Testis (tissue), 3 donors: ENCODE data around the gene PIGZ. TPM values are rescaled to one million over a fixed set of nuclear protein-coding genes. Genes with fewer than 3 reads are reported as not detected.

Source experiments
- DNase-seq: peaks from one replicate; pipeline ENCODE4 v3.0.0-alpha.2; 2019
- H3K27ac ChIP-seq, 2 donors: fragments of 200-600 bp; sonication (generic); one replicate each; pipeline ENCODE4 v1.5.1; 2019
- H3K27me3 ChIP-seq: fragments of 200-600 bp; sonication (generic); one replicate; pipeline ENCODE4 v1.5.1; 2019
- H3K36me3 ChIP-seq: fragments of 200-600 bp; sonication (generic); one replicate; pipeline ENCODE4 v1.5.1; 2017; ENCODE audit warnings: low read depth; ENCODE audit errors: missing control alignments
- H3K4me1 ChIP-seq: fragments of 200-600 bp; sonication (generic); one replicate; pipeline ENCODE4 v1.5.1; 2019
- H3K4me3 ChIP-seq, 2 donors: fragments of 200-600 bp; sonication (generic); one replicate each; pipeline ENCODE4 v1.5.1; 2017 to 2019
- H3K9me3 ChIP-seq: fragments of 200-600 bp; sonication (generic); one replicate; pipeline ENCODE4 v1.5.1; 2017
- POLR2A ChIP-seq: fragments of 450-650 bp; IDR thresholded peaks from one replicate; pipeline ENCODE4 v1.6.1; 2017; ENCODE audit warnings: antibody characterized with exemption, mild to moderate bottlenecking, moderate library complexity
- WGBS, 2 donors: methylation state at CpG; one replicate each; pipeline ENCODE4 v1.1.5; 2018; 5-methylcytosine and 5-hydroxymethylcytosine counted together
- intact Hi-C: fragments of 100-400 bp; cut with DNase I; formaldehyde crosslinking; loops from one replicate; pipeline ENCODE4 v1.15.1; 2023; ENCODE audit warnings: low total_unique reads
- polyA plus RNA-seq: library from polyadenylated mRNA; stranded (reverse); fragments of 350-450 nt; fragmentation: Illumina TruSeq; extraction: RNeasy Lipid Tissue Mini Kit (QIAGEN cat#74804); gene quantifications from one replicate; pipeline ENCODE4 v1.2.3, GENCODE V29; 2014; ENCODE audit warnings: low read depth, low replicate concordance; ENCODE audit not compliant: insufficient read depth
- total RNA-seq, 2 donors: library from RNA; depleted of rRNA; stranded (reverse); fragments of >200 nt; gene quantifications; one replicate each; pipeline ENCODE4 v1.2.3, GENCODE V29; 2016
- TF ChIP-seq, protein P1 (sequence below), 3 experiments: fragments of 450-650 bp in 2 of 3; fragments of 200-600 bp in 1 of 3; sonication (generic) in 1 of 3; IDR thresholded peaks; one replicate each; pipeline ENCODE4 v1.5.1; 2016 to 2019; ENCODE audit warnings: antibody characterized with exemption in 3 of 3, mild to moderate bottlenecking in 2 of 3, moderate library complexity in 1 of 3

The PIGZ gene
- total and polyA plus RNA-seq, 3 donors from 2014 or later, result 3.0 to 4.5 (median 3.9) TPM

DNA sequence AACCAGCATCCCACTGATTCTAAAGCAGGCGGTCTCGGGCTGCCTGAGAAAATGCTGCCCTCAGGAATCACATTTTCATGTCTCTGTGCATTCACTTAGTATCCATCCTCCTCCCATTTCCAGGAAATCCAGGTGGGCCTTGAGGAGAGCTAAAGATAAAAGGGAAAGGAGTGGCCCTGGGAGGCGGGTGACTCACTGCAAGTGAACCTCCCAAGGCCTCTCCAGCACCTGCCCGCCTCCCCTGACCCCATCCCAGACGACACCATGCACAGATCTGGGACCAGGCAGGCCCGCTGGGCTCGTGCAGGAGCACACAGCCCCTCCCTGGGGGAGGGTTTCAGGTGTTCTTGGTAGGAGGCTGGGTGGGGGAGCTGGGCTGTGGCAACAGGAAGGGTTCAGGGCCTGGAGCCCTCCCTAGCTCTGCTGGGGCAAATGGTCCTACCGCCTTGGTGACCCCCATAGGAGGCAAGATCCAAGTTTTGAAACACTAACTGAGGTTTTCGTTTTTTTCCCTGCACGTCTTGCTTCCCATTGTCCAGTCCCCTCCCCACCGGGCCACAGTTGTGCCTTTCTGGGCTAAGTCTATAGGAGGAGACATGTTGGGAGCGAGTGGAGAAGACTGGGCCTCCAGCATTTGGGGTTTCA, 38.8 kb upstream of the PIGZ start:
- WGBS, 2 donors, result 86 to 92% methylated on average over 7 to 11 of the region's 12 CpGs
- intact Hi-C loops, result loop anchor here (10.0 kb wide), 1 partner anchor 177 kb away; no protein-coding TSS in a partner anchor

DNA sequence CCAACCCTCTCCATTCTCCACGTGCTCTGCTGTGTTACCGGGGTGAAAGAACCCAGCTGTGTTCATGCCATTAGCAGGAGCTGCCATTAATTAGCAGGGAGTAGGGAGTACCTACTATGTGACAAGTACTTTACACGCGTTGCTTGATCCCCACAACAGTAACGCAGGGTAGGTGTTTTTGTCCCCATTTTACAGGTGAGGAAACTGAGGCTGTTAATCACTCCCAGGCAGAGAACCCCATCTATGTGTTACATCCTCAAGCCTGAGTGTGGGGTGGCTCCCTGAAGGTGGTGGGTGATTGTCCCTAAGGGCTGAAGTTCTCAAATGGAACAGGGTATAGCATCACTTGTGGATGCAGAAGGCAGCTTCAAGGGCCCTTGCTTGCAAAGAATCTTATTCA, 38.2 kb upstream of the PIGZ start:
- H3K27me3 ChIP-seq, result no peaks in the 10 kb centered on the region
- H3K36me3 ChIP-seq, result no peaks in the 10 kb centered on the region
- DNase-seq, result no peak
- H3K4me3 ChIP-seq, result no peak overlapping the region
- TF ChIP-seq, protein P1, sequence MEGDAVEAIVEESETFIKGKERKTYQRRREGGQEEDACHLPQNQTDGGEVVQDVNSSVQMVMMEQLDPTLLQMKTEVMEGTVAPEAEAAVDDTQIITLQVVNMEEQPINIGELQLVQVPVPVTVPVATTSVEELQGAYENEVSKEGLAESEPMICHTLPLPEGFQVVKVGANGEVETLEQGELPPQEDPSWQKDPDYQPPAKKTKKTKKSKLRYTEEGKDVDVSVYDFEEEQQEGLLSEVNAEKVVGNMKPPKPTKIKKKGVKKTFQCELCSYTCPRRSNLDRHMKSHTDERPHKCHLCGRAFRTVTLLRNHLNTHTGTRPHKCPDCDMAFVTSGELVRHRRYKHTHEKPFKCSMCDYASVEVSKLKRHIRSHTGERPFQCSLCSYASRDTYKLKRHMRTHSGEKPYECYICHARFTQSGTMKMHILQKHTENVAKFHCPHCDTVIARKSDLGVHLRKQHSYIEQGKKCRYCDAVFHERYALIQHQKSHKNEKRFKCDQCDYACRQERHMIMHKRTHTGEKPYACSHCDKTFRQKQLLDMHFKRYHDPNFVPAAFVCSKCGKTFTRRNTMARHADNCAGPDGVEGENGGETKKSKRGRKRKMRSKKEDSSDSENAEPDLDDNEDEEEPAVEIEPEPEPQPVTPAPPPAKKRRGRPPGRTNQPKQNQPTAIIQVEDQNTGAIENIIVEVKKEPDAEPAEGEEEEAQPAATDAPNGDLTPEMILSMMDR (IDR thresholded peaks at IDR 0.05), result no peak
- TF ChIP-seq POLR2A, result no peak
- no peak overlapping the region for H3K27ac ChIP-seq
- 96% methylated on average over 5 of the region's 5 CpGs for WGBS, 2 donors
- no peaks in the 10 kb centered on the region for H3K9me3 ChIP-seq
- intact Hi-C loops, result loop anchor here (10.0 kb wide), 1 partner anchor 178 kb away; no protein-coding TSS in a partner anchor
- peaks cover 6% of the 10 kb centered on the region for H3K4me1 ChIP-seq

More for the DNA sequence above, 38.8 kb upstream of the PIGZ start:
- H3K4me1 ChIP-seq, result peaks cover 6% of the 10 kb centered on the region
- no peak overlapping the region for H3K27ac ChIP-seq
- no peaks in the 10 kb centered on the region for H3K36me3 ChIP-seq
- H3K4me3 ChIP-seq, result no peak overlapping the region
- no peaks in the 10 kb centered on the region for H3K9me3 ChIP-seq
- no peak for DNase-seq
- no peaks in the 10 kb centered on the region for H3K27me3 ChIP-seq
- TF ChIP-seq, protein P1 (IDR thresholded peaks at IDR 0.05), result no peak
- TF ChIP-seq POLR2A, result no peak

DNA sequence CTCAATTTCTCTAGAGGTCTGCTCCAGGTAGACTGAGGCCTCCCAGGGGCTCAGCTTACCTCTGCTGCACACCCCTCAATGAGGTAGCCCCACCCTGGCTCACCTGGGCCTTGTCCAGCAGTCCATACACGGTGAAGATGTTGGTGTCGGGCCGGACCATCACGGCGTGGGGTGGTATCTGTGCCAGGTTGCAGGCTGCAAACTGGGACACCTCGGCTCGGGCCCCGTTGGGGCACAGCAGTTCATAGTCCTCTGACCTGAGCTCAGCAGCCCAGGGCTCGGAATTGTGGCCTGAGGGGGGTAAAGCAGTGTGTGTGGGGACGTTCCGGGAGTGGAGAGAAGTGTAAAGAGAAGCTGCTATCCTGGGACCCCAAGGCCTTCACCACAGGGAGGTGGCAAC, 37.8 kb upstream of the PIGZ start:
- DNase-seq, result no peak
- intact Hi-C loops, result loop anchor here (10.0 kb wide), 1 partner anchor 178 kb away; no protein-coding TSS in a partner anchor
- Histone ChIP-seq H3K9me3 (no peaks in the 10 kb centered on the region), H3K4me1 (peaks cover 6% of the 10 kb centered on the region), H3K36me3 (no peaks in the 10 kb centered on the region), H3K27ac (no peak overlapping the region), H3K27me3 (no peaks in the 10 kb centered on the region), H3K4me3 (no peak overlapping the region)
- WGBS, 2 donors, result 91 to 95% methylated on average over 11 of the region's 11 CpGs
- TF ChIP-seq POLR2A, result no peak
- TF ChIP-seq, protein P1 (IDR thresholded peaks at IDR 0.05), result no peak

DNA sequence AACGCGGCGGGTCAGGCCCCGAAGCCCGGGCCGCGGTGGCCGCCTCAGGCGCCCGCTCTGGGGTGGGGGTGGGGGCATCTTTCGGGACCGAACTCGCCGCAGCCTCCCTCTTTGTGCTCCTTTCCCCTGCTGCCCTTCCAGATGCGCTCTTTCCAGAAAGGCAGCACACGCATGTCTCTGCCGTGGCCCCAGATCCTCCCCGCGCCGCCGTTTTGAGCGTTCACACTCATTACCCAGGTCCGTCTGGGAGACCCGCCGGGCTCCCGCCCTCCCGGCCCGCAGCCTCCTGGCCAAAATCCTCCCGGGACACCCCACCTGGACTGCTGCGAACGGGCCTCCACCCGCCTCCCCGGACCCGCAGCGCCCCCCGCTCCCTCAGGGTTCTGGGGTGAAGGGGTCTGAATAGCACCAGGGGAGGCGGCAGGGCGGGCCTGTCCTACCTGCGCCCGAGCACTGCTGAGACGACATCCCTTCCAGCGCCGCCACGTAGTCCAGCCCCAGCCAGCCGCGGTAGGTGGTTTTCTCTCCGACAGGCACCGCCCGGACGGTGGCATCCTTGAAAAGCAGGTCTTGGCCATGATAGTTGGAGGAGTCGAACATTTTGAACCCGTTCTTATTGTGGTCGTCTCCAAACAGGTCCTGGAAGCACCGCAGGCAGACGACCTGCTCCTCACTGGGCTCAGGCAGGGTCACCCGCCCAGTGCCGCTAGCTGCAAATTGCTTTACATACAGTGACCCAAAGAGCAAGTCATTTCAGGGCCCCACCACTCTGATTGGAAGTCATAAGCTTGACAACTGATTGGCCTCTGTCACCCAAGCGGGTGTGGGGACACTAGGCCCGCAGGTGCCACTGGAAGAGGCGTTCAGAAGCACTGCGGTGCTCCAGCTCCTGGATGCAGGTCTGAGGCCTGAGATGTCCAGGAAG, 35.1 kb upstream of the PIGZ start:
- Histone ChIP-seq H3K27me3 (no peaks in the 10 kb centered on the region), H3K9me3 (no peaks in the 10 kb centered on the region), H3K4me3 (peak overlapping the region; percentile 64 to 67), H3K36me3 (no peaks in the 10 kb centered on the region), H3K4me1 (peaks cover 4% of the 10 kb centered on the region), H3K27ac (peak overlapping the region in 1 of 2 donors; percentile 91)
- intact Hi-C loops, result loop anchor here (10.0 kb wide), 1 partner anchor 181 kb away; no protein-coding TSS in a partner anchor
- TF ChIP-seq POLR2A, result no peak
- TF ChIP-seq, protein P1 (IDR thresholded peaks at IDR 0.05), result no peak
- WGBS, 2 donors, result 23 to 31% methylated on average over 18 to 51 of the region's 61 CpGs
- DNase-seq, result no peak
